A549 treated with Hydrocortisone at 1 μM for 4 hours (cell line): Measurements from ENCODE around the gene OR1L6. TPM values are rescaled to one million over a fixed set of nuclear protein-coding genes. Genes with fewer than 3 reads are reported as not detected.

Experiments used
- total RNA-seq: library from RNA; stranded (reverse); fragments of 200-300 nt; extraction: Qiagen RNA extraction; gene quantifications from 5 replicates; pipeline ENCODE4 v1.2.3, GENCODE V29; 2022

Gene OR1L6
- not detected in 5 replicates for total RNA-seq

GRCh38 chr9:122742003-122742402 lies at the start of gene OR1L6:
TSS of gene OR1L6 (plus strand) at chr9:122742303. CDS start at chr9:122749848, 7,545 bp downstream.

DNA sequence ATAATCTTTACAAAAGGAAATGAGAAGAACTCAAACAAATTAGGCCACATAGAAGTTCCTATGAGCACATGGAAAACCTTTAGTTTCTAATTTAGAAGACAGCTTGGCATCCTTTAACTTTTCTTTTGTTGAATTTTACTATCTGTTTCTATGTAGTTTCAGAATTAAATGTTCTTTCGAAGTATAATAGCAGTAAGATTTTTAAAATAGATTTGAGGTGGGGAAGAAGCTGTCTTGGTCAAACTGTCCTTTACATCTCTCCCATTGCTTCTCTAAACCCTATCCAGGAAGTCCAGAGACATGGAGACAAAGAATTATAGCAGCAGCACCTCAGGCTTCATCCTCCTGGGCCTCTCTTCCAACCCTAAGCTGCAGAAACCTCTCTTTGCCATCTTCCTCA lies 18.4 kb upstream of the OR1L6 start, which contains the start of gene OR1L4:
OR1L4 (plus strand) TSS at position 301 of the 400 bp plus-strand sequence; CDS start at position 301, 0 bp downstream.

DNA sequence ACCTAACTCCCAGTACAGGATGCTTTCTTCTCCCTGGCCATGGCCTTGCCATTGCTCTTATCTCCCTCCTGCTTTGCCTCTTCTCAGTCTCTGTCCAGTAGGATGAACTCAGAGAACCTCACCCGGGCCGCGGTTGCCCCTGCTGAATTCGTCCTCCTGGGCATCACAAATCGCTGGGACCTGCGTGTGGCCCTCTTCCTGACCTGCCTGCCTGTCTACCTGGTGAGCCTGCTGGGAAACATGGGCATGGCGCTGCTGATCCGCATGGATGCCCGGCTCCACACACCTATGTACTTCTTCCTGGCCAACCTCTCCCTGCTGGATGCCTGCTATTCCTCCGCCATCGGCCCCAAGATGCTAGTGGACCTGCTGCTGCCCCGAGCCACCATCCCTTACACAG lies 46.7 kb downstream of the OR1L6 start, which contains the start of gene OR5C1:
OR5C1 (plus strand) TSS at position 103 of the 400 bp plus-strand sequence; CDS start at position 103, 0 bp downstream.

Other genes with a start within 250 kb of the OR1L6 start
- gene OR1J2, start 231.5 kb upstream of the OR1L6 start, total RNA-seq = not detected in 5 replicates
- not detected in 5 replicates for gene OR1J4, start 223.2 kb upstream of the OR1L6 start, total RNA-seq
- not detected in 5 replicates for gene OR1N1, start 215.0 kb upstream of the OR1L6 start, total RNA-seq
- not detected in 5 replicates for gene OR1N2, start 189.2 kb upstream of the OR1L6 start, total RNA-seq
- gene OR1L8, start 158.9 kb upstream of the OR1L6 start, total RNA-seq = not detected in 5 replicates
- gene OR1Q1, start 127.6 kb upstream of the OR1L6 start, total RNA-seq = not detected in 5 replicates
- gene OR1B1, start 84.7 kb upstream of the OR1L6 start, total RNA-seq = not detected in 5 replicates
- gene OR1L1, start 80.6 kb upstream of the OR1L6 start, total RNA-seq = not detected in 5 replicates
- not detected in 5 replicates for gene OR1L3, start 67.2 kb upstream of the OR1L6 start, total RNA-seq
- gene OR1L4, start 18.3 kb upstream of the OR1L6 start, total RNA-seq = not detected in 5 replicates
- gene OR5C1, start 46.6 kb downstream of the OR1L6 start, total RNA-seq = not detected in 5 replicates
- gene OR1K1, start 57.8 kb downstream of the OR1L6 start, total RNA-seq = not detected in 5 replicates
- 14.3 to 18.9 TPM (median 16.5 TPM) in 5 replicates for gene PDCL, start 86.3 kb downstream of the OR1L6 start, total RNA-seq
- gene RC3H2, start 163.1 kb downstream of the OR1L6 start, total RNA-seq = 15.6 to 22.7 TPM (median 21.2 TPM) in 5 replicates
- gene ZBTB6, start 171.0 kb downstream of the OR1L6 start, total RNA-seq = 4.7 to 6.2 TPM (median 5.3 TPM) in 5 replicates
- gene ZBTB26, start 189.2 kb downstream of the OR1L6 start, total RNA-seq = 1.2 to 2.3 TPM (median 2.0 TPM) in 5 replicates
- 11.8 to 19.0 TPM (median 14.2 TPM) in 5 replicates for gene RABGAP1, start 198.7 kb downstream of the OR1L6 start, total RNA-seq